Measurements from ENCODE around the gene CALCR.

- TF ChIP-seq EZH2 (IDR thresholded peaks at IDR 0.05; ENCODE audit: insufficient read depth, poor library complexity, severe bottlenecking) = no peak
- no peak for TF ChIP-seq EZH2phosphoT487 (IDR thresholded peaks at IDR 0.05; ENCODE audit: insufficient read depth, low read depth)
Measured at GRCh38 chr7:93563584-93563983, 10.9 kb downstream of the CALCR start.

Measured in GM23248 (cell line).